Lower lobe of right lung (tissue), 2 donors: Measurements from ENCODE around the gene PCBP3. TPM values are rescaled to one million over a fixed set of nuclear protein-coding genes. Genes with fewer than 3 reads are reported as not detected.

Experiments used
- ATAC-seq, 2 donors: fragments of 200-7000 bp; cut with Tn5 transposase; one replicate each; pipeline ENCODE4 v1.9.1; 2020 to 2022; ENCODE audit warnings: mild to moderate bottlenecking in 2 of 2, moderate library complexity in 2 of 2
- DNase-seq: peaks from one replicate; pipeline ENCODE4 v3.0.0-alpha.2; 2020
- H3K27ac ChIP-seq: fragments of 200-600 bp; one replicate; pipeline ENCODE4 v1.8.0; 2022
- H3K27me3 ChIP-seq: fragments of 200-600 bp; one replicate; pipeline ENCODE4 v1.8.0; 2022; ENCODE audit warnings: low read depth
- H3K36me3 ChIP-seq: fragments of 200-600 bp; one replicate; pipeline ENCODE4 v1.8.0; 2022; ENCODE audit warnings: mild to moderate bottlenecking
- H3K4me1 ChIP-seq: fragments of 200-600 bp; one replicate; pipeline ENCODE4 v1.8.0; 2022
- H3K4me3 ChIP-seq: fragments of 200-600 bp; one replicate; pipeline ENCODE4 v1.8.0; 2022; ENCODE audit warnings: mild to moderate bottlenecking
- H3K9me3 ChIP-seq: fragments of 200-600 bp; one replicate; pipeline ENCODE4 v1.8.0; 2022
- intact Hi-C: fragments of 100-400 bp; cut with DNase I; formaldehyde crosslinking; loops from one replicate; pipeline ENCODE4 v1.11.0; 2022
- total RNA-seq: library from RNA; stranded (reverse); fragmentation: NEBNext Ultra II Directional; extraction: Animal tissue kit (Norgen Biotek cat#: 25700); gene quantifications from one replicate; pipeline ENCODE4 v1.2.1, GENCODE V29; 2021
- TF ChIP-seq, protein P1 (sequence below): fragments of 200-600 bp; IDR thresholded peaks from one replicate; pipeline ENCODE4 v1.8.0; 2022; ENCODE audit warnings: antibody characterized with exemption, mild to moderate bottlenecking
- donor health status: DM: no; HTN: yes; CAD: no; lungs with severe emphysema.

Gene PCBP3
- total RNA-seq, 1 donor from 2014 or later = 4.5 TPM

DNA sequence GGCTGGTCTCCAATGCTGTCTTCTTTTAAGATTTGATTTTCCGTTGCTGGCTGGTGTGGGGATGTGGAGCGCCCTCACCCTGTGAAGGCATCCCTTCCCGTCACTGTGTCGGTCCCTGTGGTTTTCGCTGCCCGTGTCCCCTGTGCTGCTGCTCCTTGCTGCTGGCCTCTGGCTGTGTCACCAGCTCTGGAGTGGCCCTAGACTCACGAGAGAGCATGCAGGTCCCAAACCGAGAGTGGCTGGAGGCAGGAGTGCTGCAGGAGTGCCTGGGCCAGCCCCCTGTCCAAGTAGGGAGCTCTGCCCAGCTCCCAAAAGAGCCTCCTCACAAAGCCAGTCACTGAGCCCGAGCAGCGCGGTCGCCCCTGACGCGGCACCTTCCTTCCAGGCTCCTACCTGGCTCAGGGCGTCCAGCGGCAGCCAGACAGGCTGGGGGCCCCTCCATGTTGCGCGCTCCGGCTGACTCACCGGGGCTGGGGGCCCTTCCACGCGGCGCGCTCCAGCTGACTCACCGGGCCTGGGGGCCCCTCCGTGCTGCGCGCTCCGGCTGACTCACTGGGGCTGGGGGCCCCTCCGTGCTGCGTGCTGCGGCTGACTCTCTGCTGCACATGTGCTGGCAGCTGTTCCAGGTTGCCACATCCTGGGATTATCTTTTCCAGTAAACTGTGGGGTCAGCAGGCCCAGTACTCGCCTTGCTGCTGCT lies 231.3 kb downstream of the PCBP3 start:
- ATAC-seq = peak; percentile 36 to 48
- Histone ChIP-seq H3K27me3 (peaks cover 27% of the 10 kb centered on the region), H3K4me3 (no peak overlapping the region), H3K36me3 (no peaks in the 10 kb centered on the region), H3K4me1 (no peaks in the 10 kb centered on the region), H3K9me3 (no peaks in the 10 kb centered on the region), H3K27ac (no peak overlapping the region)
- TF ChIP-seq, protein P1, sequence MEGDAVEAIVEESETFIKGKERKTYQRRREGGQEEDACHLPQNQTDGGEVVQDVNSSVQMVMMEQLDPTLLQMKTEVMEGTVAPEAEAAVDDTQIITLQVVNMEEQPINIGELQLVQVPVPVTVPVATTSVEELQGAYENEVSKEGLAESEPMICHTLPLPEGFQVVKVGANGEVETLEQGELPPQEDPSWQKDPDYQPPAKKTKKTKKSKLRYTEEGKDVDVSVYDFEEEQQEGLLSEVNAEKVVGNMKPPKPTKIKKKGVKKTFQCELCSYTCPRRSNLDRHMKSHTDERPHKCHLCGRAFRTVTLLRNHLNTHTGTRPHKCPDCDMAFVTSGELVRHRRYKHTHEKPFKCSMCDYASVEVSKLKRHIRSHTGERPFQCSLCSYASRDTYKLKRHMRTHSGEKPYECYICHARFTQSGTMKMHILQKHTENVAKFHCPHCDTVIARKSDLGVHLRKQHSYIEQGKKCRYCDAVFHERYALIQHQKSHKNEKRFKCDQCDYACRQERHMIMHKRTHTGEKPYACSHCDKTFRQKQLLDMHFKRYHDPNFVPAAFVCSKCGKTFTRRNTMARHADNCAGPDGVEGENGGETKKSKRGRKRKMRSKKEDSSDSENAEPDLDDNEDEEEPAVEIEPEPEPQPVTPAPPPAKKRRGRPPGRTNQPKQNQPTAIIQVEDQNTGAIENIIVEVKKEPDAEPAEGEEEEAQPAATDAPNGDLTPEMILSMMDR = no peak
- peak; percentile 35 for DNase-seq
- intact Hi-C loops = no loop called here

DNA sequence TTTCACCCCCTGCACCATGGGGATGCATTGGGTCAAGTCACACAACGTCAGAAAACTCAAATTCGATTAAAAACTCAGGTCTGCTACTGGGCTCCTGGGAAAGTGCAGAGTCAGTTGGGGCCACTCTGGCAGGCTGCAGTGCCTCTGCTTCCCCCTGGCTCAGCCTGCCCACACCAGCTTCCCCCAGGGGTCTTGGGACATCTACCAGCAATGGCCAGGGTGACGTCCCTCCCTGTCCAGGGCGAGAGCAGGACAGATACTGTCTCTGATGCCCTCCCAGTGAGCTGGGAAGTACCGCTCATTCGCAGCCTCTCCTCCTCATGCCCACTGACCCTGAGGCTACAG lies 231.9 kb downstream of the PCBP3 start:
- no peak for ATAC-seq
- Histone ChIP-seq H3K9me3 (no peaks in the 10 kb centered on the region), H3K36me3 (no peaks in the 10 kb centered on the region), H3K27me3 (peaks cover 27% of the 10 kb centered on the region), H3K4me3 (no peak overlapping the region), H3K4me1 (no peaks in the 10 kb centered on the region), H3K27ac (no peak overlapping the region)
- DNase-seq = no peak
- intact Hi-C loops = no loop called here
- TF ChIP-seq, protein P1 = no peak

DNA sequence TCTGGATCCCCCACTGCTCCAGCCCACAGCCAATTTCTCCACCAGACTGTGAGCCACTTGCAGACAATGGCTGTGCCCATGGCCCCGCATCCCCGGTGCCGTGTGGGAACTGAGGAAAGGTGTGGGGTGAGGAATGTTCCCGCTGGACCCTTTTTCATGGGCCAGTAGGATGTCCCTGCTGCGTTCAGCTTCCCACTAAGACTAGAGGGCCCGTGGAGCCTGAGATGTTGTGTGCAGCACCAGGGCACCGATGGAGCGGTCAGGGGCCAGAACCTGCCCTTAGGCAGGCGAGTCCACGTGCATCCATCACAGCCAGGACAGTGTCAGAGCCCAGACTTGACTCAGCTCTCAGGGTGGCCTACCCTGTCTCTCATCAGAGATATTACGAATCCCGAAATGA lies 232.4 kb downstream of the PCBP3 start:
- TF ChIP-seq, protein P1 = no peak
- no peak for DNase-seq
- no peaks in the 10 kb centered on the region for H3K36me3 ChIP-seq
- no peak for ATAC-seq
- intact Hi-C loops = no loop called here
- no peak overlapping the region for H3K4me3 ChIP-seq
- H3K27me3 ChIP-seq = peaks cover 27% of the 10 kb centered on the region
- no peaks in the 10 kb centered on the region for H3K9me3 ChIP-seq
- no peak overlapping the region for H3K27ac ChIP-seq
- H3K4me1 ChIP-seq = no peaks in the 10 kb centered on the region

DNA sequence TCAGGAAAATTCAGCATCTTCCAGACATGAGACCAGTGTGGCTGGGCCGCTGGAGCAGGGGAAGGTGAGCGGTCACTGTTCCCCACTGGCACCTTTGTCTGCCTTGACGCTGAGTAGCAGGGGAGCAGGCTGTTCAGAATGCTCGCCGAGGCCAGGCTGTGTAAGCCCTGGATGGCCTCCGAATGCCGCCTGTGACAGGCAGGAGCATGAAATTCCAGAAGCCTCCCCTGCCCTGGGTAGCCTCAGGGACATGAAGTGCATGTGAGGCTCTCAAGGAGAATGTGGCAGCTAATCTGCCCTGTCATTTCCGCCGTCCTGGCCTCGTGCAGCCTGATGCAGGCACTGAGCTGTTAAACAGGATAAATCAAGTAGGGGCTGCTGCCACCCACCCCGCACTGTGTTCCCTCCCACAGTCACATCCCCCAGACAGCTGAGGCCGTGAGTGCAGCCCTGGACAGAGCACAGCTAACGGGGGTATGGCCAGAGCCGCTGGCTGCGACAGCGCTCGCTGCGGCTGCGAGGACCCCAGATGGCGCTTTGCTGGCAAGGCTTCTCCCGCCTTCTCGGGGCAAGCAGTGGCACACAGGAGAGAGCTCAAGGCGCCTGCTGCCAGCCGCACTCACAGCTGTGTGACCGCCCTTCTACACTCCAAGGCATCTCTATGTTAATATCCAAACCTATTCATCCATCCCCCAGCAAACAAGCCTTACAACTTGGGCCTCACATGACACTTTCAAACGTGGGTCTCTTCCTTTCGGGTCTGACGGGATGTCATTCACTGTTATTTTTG lies 233.1 kb downstream of the PCBP3 start:
- DNase-seq (peak; percentile 32), ATAC-seq (no peak)
- intact Hi-C loops = no loop called here
- TF ChIP-seq, protein P1 = no peak
- no peaks in the 10 kb centered on the region for H3K9me3 ChIP-seq
- H3K27ac ChIP-seq = no peak overlapping the region
- peaks cover 27% of the 10 kb centered on the region for H3K27me3 ChIP-seq
- H3K4me1 ChIP-seq = no peaks in the 10 kb centered on the region
- H3K36me3 ChIP-seq = no peaks in the 10 kb centered on the region
- no peak overlapping the region for H3K4me3 ChIP-seq

DNA sequence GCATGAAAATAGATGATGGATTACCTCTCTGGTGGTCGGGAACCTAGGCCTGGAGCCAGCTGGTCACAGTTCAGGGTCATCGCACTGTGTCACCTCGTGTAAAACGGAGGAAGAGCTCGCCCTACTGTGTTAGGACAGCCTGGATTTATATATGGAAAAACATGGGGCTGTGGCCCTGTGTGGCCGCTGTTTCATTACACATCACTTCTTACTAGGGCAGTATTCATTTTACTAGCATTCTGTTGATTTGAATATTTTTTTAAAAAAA lies 233.6 kb downstream of the PCBP3 start:
- DNase-seq = no peak
- Histone ChIP-seq H3K4me3 (no peak overlapping the region), H3K4me1 (no peaks in the 10 kb centered on the region), H3K36me3 (no peaks in the 10 kb centered on the region), H3K9me3 (no peaks in the 10 kb centered on the region), H3K27me3 (peaks cover 27% of the 10 kb centered on the region), H3K27ac (no peak overlapping the region)
- no peak for ATAC-seq
- TF ChIP-seq, protein P1 = no peak
- intact Hi-C loops = no loop called here
